ENCODE data around the gene AKTIP.

AKTIP gene

GRCh38 chr16:53486230-53486629, 16.8 kb downstream of the AKTIP start:
- FAIRE-seq (no peak), DNase-seq (ENCODE audit: insufficient read length, low spot score) (no peak)
- TF ChIP-seq POLR2AphosphoS5 (IDR thresholded peaks at IDR 0.05; ENCODE audit: low read depth, low read length) = no peak
- no peak for TF ChIP-seq POU2F2 (IDR thresholded peaks at IDR 0.05; ENCODE audit: low read depth, low read length)
- TF ChIP-seq SPI1 (IDR thresholded peaks at IDR 0.05; ENCODE audit: low read depth, low read length) = no peak
- TF ChIP-seq PAX5 (IDR thresholded peaks at IDR 0.05; ENCODE audit: insufficient read depth, low read length, severe bottlenecking) = no peak
- TF ChIP-seq POLR2A (IDR thresholded peaks at IDR 0.05; ENCODE audit: low read depth, low read length) = no peak
- no peak for TF ChIP-seq TAF1 (IDR thresholded peaks at IDR 0.05; ENCODE audit: low read depth, low read length)

DNA sequence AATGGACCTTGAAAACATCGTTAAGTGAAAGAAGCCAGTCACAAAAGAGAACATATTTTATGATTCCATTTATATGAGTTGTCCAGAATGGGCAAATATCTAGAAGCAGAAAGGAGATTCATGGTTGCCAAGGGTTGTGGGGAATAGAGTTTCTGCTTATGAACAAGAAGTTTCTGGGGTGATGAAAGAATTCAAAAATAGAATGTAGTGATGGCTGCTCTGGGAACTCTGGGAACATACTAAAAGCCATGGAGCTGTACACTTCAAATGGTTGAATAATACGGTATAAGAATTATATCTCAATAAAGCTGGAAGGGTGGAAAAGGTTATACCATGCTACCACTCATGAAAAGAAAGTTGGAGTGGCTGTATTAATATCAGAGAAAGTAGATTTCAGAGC, 18.5 kb downstream of the AKTIP start:
- no peak for DNase-seq (ENCODE audit: insufficient read length, low spot score)
- no peak for TF ChIP-seq PAX5 (IDR thresholded peaks at IDR 0.05; ENCODE audit: insufficient read depth, low read length, severe bottlenecking)
- no peak for TF ChIP-seq SPI1 (IDR thresholded peaks at IDR 0.05; ENCODE audit: low read depth, low read length)
- FAIRE-seq = no peak

DNA sequence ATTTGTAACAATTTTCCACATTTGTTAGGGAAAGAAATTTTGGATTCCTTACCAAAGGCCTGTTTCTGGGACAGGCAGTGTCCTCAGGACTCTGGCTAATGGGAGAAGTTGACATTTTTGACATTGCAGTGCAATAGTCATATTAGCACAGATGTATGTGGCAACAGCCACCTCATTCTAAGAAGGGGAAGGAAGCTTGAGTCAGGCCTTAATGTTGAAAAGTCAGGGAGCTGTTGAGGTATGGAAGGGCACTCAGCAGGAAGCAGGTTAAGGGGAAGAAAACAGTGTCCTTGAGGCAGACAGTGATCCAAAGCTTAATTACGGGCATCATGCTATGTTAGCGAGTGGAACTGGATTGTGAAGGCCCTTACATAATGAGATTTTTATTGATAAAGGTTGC, 20.9 kb downstream of the AKTIP start:
- TF ChIP-seq POU2F2 (IDR thresholded peaks at IDR 0.05; ENCODE audit: low read depth, low read length) (no peak), SPI1 (IDR thresholded peaks at IDR 0.05; ENCODE audit: low read depth, low read length) (no peak), POLR2A (IDR thresholded peaks at IDR 0.05; ENCODE audit: low read depth, low read length) (no peak), TAF1 (IDR thresholded peaks at IDR 0.05; ENCODE audit: low read depth, low read length) (no peak), PAX5 (IDR thresholded peaks at IDR 0.05; ENCODE audit: insufficient read depth, low read length, severe bottlenecking) (no peak), POLR2AphosphoS5 (IDR thresholded peaks at IDR 0.05; ENCODE audit: low read depth, low read length) (no peak)
- DNase-seq (ENCODE audit: insufficient read length, low spot score) (no peak), FAIRE-seq (no peak)

DNA sequence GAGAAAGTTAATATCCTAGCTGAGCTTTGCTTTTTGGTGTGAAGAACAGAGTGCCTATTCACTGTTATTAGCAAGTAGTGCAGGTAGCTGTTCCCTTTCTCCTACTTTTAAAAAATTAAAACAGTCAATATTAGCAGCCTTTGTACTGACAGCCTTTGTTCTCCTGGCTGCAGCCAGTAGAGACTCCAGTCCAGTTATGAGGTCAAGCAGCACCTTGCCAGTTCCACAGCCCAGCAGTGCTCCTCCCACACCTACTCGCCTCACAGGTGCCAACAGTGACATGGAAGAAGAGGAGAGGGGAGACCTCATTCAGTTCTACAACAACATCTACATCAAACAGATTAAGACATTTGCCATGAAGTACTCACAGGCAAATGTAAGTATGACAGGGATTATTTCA, 22.6 kb downstream of the AKTIP start:
- TF ChIP-seq SPI1 (IDR thresholded peaks at IDR 0.05; ENCODE audit: low read depth, low read length) (no peak), TAF1 (IDR thresholded peaks at IDR 0.05; ENCODE audit: low read depth, low read length) (no peak), POLR2AphosphoS5 (IDR thresholded peaks at IDR 0.05; ENCODE audit: low read depth, low read length) (no peak), POLR2A (IDR thresholded peaks at IDR 0.05; ENCODE audit: low read depth, low read length) (no peak)
- FAIRE-seq (no peak), DNase-seq (ENCODE audit: insufficient read length, low spot score) (no peak)

- no peak for FAIRE-seq
- no peak for DNase-seq (ENCODE audit: insufficient read length, low spot score)
- TF ChIP-seq PAX5 (IDR thresholded peaks at IDR 0.05; ENCODE audit: insufficient read depth, low read length, severe bottlenecking) = no peak
- TF ChIP-seq POU2F2 (IDR thresholded peaks at IDR 0.05; ENCODE audit: low read depth, low read length) = no peak
- no peak for TF ChIP-seq SPI1 (IDR thresholded peaks at IDR 0.05; ENCODE audit: low read depth, low read length)
- no peak for TF ChIP-seq POLR2A (IDR thresholded peaks at IDR 0.05; ENCODE audit: low read depth, low read length)
- no peak for TF ChIP-seq TAF1 (IDR thresholded peaks at IDR 0.05; ENCODE audit: low read depth, low read length)
Measured at GRCh38 chr16:53478965-53479364, 24.0 kb downstream of the AKTIP start.

DNA sequence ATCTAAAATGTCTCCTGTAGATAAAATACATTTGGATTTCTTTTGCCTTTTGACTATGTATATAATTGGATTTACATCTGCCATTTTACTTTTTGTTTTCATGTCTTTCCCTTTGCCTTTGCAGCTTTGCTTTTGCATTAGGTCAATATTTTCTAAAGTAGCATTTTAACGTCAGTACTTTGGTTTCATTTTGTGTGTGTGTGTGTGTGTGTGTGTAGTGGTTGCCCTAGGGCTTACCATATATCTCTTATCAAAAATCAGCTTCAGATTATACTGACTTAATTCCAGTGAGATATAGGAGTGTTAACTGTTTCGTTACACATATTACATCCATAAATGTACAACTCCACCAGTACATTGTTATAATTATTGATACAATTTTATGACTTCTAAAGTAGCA, 26.1 kb downstream of the AKTIP start:
- FAIRE-seq (no peak), DNase-seq (ENCODE audit: insufficient read length, low spot score) (no peak)
- TF ChIP-seq POLR2AphosphoS5 (IDR thresholded peaks at IDR 0.05; ENCODE audit: low read depth, low read length) = no peak
- no peak for TF ChIP-seq SPI1 (IDR thresholded peaks at IDR 0.05; ENCODE audit: low read depth, low read length)
- TF ChIP-seq POLR2A (IDR thresholded peaks at IDR 0.05; ENCODE audit: low read depth, low read length) = no peak
- TF ChIP-seq PAX5 (IDR thresholded peaks at IDR 0.05; ENCODE audit: insufficient read depth, low read length, severe bottlenecking) = no peak
- TF ChIP-seq TAF1 (IDR thresholded peaks at IDR 0.05; ENCODE audit: low read depth, low read length) = no peak
- no peak for TF ChIP-seq POU2F2 (IDR thresholded peaks at IDR 0.05; ENCODE audit: low read depth, low read length)

DNA sequence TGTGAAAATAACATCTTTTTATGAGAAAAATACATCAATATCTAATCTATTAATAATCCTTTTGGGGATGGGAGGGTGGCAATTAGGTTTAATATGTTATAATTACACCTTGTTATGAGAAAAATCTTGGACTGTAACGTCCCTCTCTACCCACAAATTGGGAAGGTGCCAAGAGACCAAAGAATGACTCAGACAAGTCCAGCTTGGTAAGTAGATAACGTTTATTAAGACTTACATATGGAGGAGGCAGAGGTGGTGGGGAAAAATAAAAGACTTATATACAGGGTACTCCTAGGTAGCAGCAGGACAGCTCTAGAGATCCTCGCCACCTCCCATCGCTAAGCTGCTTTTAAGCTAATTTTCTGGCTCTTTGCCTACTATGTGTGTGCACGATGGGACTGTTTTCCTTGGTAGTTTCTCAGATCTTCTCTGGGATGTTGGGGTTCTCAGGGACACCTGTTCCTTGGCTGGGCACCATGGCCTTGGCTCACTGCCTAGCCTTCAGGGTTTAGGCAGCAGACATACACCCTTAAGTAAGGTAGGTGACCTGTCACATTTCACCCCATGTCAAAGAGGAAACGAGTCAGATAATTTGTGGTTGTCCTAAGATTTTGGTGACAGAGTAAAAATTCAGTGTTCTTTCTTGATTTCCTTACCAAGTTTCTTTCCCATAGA, 37.3 kb downstream of the AKTIP start:
- no peak for DNase-seq (ENCODE audit: insufficient read length, low spot score)
- TF ChIP-seq POU2F2 (IDR thresholded peaks at IDR 0.05; ENCODE audit: low read depth, low read length) = no peak
- TF ChIP-seq PAX5 (IDR thresholded peaks at IDR 0.05; ENCODE audit: insufficient read depth, low read length, severe bottlenecking) = no peak
- no peak for TF ChIP-seq SPI1 (IDR thresholded peaks at IDR 0.05; ENCODE audit: low read depth, low read length)
- TF ChIP-seq POLR2A (IDR thresholded peaks at IDR 0.05; ENCODE audit: low read depth, low read length) = no peak
- TF ChIP-seq POLR2AphosphoS5 (IDR thresholded peaks at IDR 0.05; ENCODE audit: low read depth, low read length) = no peak
- TF ChIP-seq TAF1 (IDR thresholded peaks at IDR 0.05; ENCODE audit: low read depth, low read length) = no peak
- no peak for FAIRE-seq

DNA sequence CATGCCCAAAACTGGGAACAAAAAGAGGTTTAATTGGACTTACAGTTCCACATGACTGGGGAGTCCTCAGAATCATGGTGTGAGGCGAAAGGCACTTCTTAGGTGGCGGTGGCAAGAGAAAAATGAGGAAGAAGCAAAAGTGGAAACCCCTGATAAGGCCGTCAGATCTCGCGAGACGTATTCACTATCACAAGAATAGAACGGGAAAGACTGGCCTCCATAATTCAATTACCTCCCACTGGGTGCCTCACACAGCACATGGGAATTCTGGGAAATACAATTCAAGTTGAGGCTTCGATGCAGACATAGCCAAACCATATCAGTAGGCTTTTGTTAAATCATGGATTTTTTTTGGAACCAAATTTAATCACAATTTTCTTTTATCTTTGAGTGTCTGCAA, 44.4 kb downstream of the AKTIP start:
- DNase-seq (ENCODE audit: insufficient read length, low spot score) (no peak), FAIRE-seq (no peak)
- TF ChIP-seq PAX5 (IDR thresholded peaks at IDR 0.05; ENCODE audit: insufficient read depth, low read length, severe bottlenecking) = no peak
- no peak for TF ChIP-seq SPI1 (IDR thresholded peaks at IDR 0.05; ENCODE audit: low read depth, low read length)
- no peak for TF ChIP-seq POU2F2 (IDR thresholded peaks at IDR 0.05; ENCODE audit: low read depth, low read length)
- TF ChIP-seq POLR2AphosphoS5 (IDR thresholded peaks at IDR 0.05; ENCODE audit: low read depth, low read length) = no peak
- TF ChIP-seq TAF1 (IDR thresholded peaks at IDR 0.05; ENCODE audit: low read depth, low read length) = no peak
- no peak for TF ChIP-seq POLR2A (IDR thresholded peaks at IDR 0.05; ENCODE audit: low read depth, low read length)

DNA sequence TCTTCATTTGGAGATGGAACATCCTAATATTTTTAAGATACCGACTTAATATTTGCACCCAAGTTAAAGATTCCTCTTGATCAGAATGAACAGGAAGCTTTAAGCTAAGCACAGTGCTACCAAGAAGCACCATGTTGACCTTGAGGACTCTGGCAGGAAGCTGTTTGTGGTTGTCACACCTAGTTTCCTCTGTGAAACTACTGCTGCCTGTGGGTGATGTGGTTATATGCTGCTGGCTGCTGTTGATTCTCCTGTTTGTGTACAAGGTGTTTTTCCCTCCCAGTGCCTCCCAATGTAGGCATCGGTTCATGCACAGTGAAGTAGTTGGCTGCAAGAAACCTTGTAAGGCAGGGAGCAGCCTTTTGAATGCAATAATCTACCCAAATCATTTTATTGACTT, 45.3 kb downstream of the AKTIP start:
- FAIRE-seq (peak; percentile 99), DNase-seq (ENCODE audit: insufficient read length, low spot score) (peak; percentile 34)
- 0 out of 2 replicates have a peak, but pooled peaks have one; percentile 15 for TF ChIP-seq SPI1 (IDR thresholded peaks at IDR 0.05; ENCODE audit: low read depth, low read length)
- TF ChIP-seq PAX5 (IDR thresholded peaks at IDR 0.05; ENCODE audit: insufficient read depth, low read length, severe bottlenecking) = no peak
- TF ChIP-seq POU2F2 (IDR thresholded peaks at IDR 0.05; ENCODE audit: low read depth, low read length) = peak; percentile 69; the same call in 1 of the 2 replicates

- TF ChIP-seq PAX5 (IDR thresholded peaks at IDR 0.05; ENCODE audit: insufficient read depth, low read length, severe bottlenecking) = no peak
- no peak for TF ChIP-seq POU2F2 (IDR thresholded peaks at IDR 0.05; ENCODE audit: low read depth, low read length)
- no peak for TF ChIP-seq TAF1 (IDR thresholded peaks at IDR 0.05; ENCODE audit: low read depth, low read length)
- no peak for TF ChIP-seq SPI1 (IDR thresholded peaks at IDR 0.05; ENCODE audit: low read depth, low read length)
- TF ChIP-seq POLR2AphosphoS5 (IDR thresholded peaks at IDR 0.05; ENCODE audit: low read depth, low read length) = no peak
- no peak for TF ChIP-seq POLR2A (IDR thresholded peaks at IDR 0.05; ENCODE audit: low read depth, low read length)
- FAIRE-seq (peak; percentile 26), DNase-seq (ENCODE audit: insufficient read length, low spot score) (no peak)
Measured at GRCh38 chr16:53456625-53457024, 46.4 kb downstream of the AKTIP start.
